HUES48 (cell line): ENCODE results near the gene YY1.

ENCODE experiments used
- H3K27ac ChIP-seq: one replicate; pipeline ENCODE4 v1.7.0; 2013; ENCODE audit warnings: low read depth, low read length, inconsistent platforms
- H3K27me3 ChIP-seq: 2 replicates; pipeline ENCODE4 v1.6.1; 2013; ENCODE audit warnings: mild to moderate bottlenecking, low read length; ENCODE audit not compliant: control insufficient read depth, insufficient read depth
- H3K36me3 ChIP-seq: 2 replicates; pipeline ENCODE4 v1.6.1; 2013; ENCODE audit warnings: low read length; ENCODE audit not compliant: control insufficient read depth, insufficient read depth
- H3K4me1 ChIP-seq: 2 replicates; pipeline ENCODE4 v1.6.1; 2013; ENCODE audit warnings: mild to moderate bottlenecking, low read length; ENCODE audit not compliant: control insufficient read depth, insufficient read depth
- H3K4me3 ChIP-seq: 2 replicates; pipeline ENCODE4 v1.5.1; 2013; ENCODE audit warnings: mild to moderate bottlenecking, low read depth, low read length
- H3K9ac ChIP-seq: 2 replicates; pipeline ENCODE4 v1.6.1; 2013; ENCODE audit warnings: mild to moderate bottlenecking, low read depth, low read length, moderate library complexity
- H3K9me3 ChIP-seq: 2 replicates; pipeline ENCODE4 v1.6.1; 2013; ENCODE audit warnings: low read length; ENCODE audit not compliant: control insufficient read depth, insufficient read depth

YY1 gene

GRCh38 chr14:100238419-100239210 lies at the start of gene YY1:
TSS of gene YY1 (plus strand) at chr14:100239144. CDS start at chr14:100239245, 101 bp downstream.
- Histone ChIP-seq H3K27me3 (no peaks in the 10 kb centered on the region), H3K4me1 (peaks cover 12% of the 10 kb centered on the region; the same call in 1 of the 2 replicates), H3K36me3 (peaks cover 14% of the 10 kb centered on the region; the same call in 1 of the 2 replicates), H3K9me3 (no peaks in the 10 kb centered on the region), H3K9ac (peak within 1 kb of the TSS; percentile 97), H3K4me3 (peak within 1 kb of the TSS; percentile 95), H3K27ac (peak within 1 kb of the TSS; percentile 100)

- Histone ChIP-seq H3K9ac (no peak overlapping the region), H3K9me3 (no peaks in the 10 kb centered on the region), H3K4me1 (peaks cover 10% of the 10 kb centered on the region), H3K4me3 (no peak overlapping the region), H3K27me3 (no peaks in the 10 kb centered on the region), H3K36me3 (no peaks in the 10 kb centered on the region), H3K27ac (no peak overlapping the region)
These were observed 48.8 kb upstream of the YY1 start for GRCh38 chr14:100190126-100190525.

DNA sequence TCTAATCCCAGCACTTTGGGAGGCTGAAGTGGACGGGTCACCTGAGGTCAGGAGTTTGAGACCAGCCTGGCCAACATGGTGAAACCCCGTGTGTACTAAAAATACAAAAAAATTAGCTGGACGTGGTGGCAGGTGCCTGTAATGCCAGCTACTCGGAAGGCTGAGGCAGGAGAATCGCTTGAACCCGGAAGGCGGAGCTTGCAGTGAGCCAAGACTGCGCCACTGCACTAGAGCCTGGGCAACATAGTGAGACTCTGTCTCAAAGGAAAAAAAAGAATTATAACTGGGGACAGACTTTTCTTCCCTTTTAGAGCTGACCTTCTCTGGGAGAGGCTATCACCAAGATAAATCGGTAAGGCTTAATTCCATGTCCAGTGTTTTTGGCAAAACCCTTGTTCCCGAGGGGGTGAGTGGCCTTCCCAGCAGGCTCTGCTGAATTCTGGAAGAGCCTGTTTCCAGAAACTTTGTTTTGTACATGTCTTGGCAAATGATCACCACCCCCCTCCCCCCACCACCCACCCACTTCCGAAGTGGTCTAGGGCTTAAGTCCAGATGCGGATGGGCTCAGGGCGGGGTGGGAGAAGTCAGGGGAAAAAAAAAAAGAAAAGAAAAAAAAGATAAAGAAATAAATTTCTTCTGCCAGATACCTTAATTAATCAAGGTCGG lies 47.2 kb upstream of the YY1 start:
- Histone ChIP-seq H3K9ac (no peak overlapping the region), H3K27me3 (no peaks in the 10 kb centered on the region), H3K36me3 (no peaks in the 10 kb centered on the region), H3K27ac (no peak overlapping the region), H3K4me1 (peaks cover 10% of the 10 kb centered on the region), H3K4me3 (no peak overlapping the region), H3K9me3 (no peaks in the 10 kb centered on the region)

- Histone ChIP-seq H3K27me3 (no peaks in the 10 kb centered on the region), H3K36me3 (no peaks in the 10 kb centered on the region), H3K4me3 (peak overlapping the region; percentile 41), H3K9ac (peak overlapping the region; percentile 52), H3K27ac (peak overlapping the region; percentile 44), H3K4me1 (peaks cover 10% of the 10 kb centered on the region), H3K9me3 (no peaks in the 10 kb centered on the region)
These were observed 46.7 kb upstream of the YY1 start for GRCh38 chr14:100192250-100192671.

DNA sequence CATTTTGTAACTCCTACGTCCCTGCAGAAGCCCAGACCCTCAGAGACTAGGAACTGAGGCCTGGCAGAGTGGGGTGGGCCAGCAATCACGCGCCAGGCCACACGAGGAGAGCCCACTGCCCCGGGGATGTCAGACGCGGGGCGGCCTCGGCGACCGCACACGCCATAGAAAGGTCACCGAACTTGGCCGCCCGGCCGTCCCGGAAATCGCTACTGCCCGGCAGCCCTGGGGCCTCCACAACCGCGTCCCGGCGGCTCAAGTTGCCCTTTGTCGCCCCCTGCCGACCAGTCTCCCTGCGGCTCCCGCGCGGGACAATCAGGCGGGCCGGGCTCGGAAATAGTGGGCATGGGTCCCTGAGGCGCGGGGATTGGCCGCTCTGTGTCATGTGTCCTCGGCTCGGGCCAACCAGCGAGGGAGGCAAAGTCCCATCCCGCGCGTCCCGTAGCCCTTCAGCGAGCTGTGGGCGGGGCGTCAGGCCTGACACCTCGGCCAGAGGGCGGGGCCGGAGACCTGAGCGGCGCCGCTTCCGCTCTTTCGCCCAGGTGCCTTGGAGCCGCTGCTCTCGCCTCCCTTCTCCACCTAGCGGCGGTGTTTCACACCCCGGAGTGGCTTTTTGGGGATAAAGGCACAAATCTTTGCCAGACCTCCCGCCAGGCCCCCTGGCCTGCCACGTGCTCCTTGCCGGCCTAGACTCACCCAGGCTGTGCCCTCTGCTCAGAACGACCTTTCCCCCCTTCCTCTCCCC lies 46.1 kb upstream of the YY1 start:
- Histone ChIP-seq H3K9me3 (no peaks in the 10 kb centered on the region), H3K36me3 (no peaks in the 10 kb centered on the region), H3K27ac (peak overlapping the region; percentile 44), H3K9ac (peak overlapping the region; percentile 52), H3K4me3 (peak overlapping the region; percentile 41), H3K4me1 (peaks cover 10% of the 10 kb centered on the region), H3K27me3 (no peaks in the 10 kb centered on the region)

GRCh38 chr14:100193417-100194357 lies 45.3 kb upstream of the YY1 start:
- H3K9me3 ChIP-seq: no peaks in the 10 kb centered on the region
- no peak overlapping the region for H3K27ac ChIP-seq
- peaks cover 10% of the 10 kb centered on the region for H3K4me1 ChIP-seq
- H3K9ac ChIP-seq: peak overlapping the region; percentile 36; the same call in 1 of the 2 replicates
- no peak overlapping the region for H3K4me3 ChIP-seq
- H3K36me3 ChIP-seq: no peaks in the 10 kb centered on the region
- H3K27me3 ChIP-seq: no peaks in the 10 kb centered on the region

- Histone ChIP-seq H3K36me3 (no peaks in the 10 kb centered on the region), H3K4me3 (no peak overlapping the region), H3K9me3 (no peaks in the 10 kb centered on the region), H3K4me1 (peaks cover 7% of the 10 kb centered on the region; the same call in 1 of the 2 replicates), H3K27me3 (no peaks in the 10 kb centered on the region), H3K9ac (no peak overlapping the region), H3K27ac (peak overlapping the region; percentile 7)
These were observed 39.6 kb upstream of the YY1 start for GRCh38 chr14:100199240-100199860.

- no peaks in the 10 kb centered on the region for H3K9me3 ChIP-seq
- H3K36me3 ChIP-seq: no peaks in the 10 kb centered on the region
- peaks cover 7% of the 10 kb centered on the region; the same call in 1 of the 2 replicates for H3K4me1 ChIP-seq
- H3K27me3 ChIP-seq: no peaks in the 10 kb centered on the region
- H3K27ac ChIP-seq: no peak overlapping the region
- no peak overlapping the region for H3K4me3 ChIP-seq
- no peak overlapping the region for H3K9ac ChIP-seq
These were observed 38.6 kb upstream of the YY1 start for GRCh38 chr14:100200311-100200710.

DNA sequence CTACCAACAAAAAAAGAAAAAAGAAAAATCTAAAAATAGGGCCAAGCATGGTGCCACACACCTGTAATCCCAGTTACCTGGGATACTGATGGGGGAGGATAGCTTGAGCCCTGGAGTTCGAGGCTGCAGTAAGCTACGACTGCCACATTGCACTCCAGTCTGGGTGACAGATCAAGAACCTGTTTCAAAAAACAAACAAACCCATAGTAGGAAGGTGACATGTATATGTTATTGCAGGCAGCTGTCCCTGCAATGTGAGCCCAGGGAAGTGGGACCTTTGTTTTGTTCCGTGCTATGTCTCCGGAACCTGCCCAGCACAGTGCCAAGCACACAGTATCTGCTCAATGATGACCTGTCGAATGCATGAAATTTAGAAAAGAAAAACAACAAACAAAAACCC lies 37.2 kb upstream of the YY1 start:
- Histone ChIP-seq H3K27ac (no peak overlapping the region), H3K9ac (no peak overlapping the region), H3K9me3 (no peaks in the 10 kb centered on the region), H3K36me3 (no peaks in the 10 kb centered on the region), H3K4me3 (no peak overlapping the region), H3K27me3 (no peaks in the 10 kb centered on the region), H3K4me1 (peaks cover 7% of the 10 kb centered on the region; the same call in 1 of the 2 replicates)

GRCh38 chr14:100202712-100203111 lies 36.2 kb upstream of the YY1 start:
- Histone ChIP-seq H3K4me3 (no peak overlapping the region), H3K9me3 (no peaks in the 10 kb centered on the region), H3K4me1 (peaks cover 7% of the 10 kb centered on the region; the same call in 1 of the 2 replicates), H3K9ac (no peak overlapping the region), H3K27ac (no peak overlapping the region), H3K27me3 (no peaks in the 10 kb centered on the region), H3K36me3 (no peaks in the 10 kb centered on the region)
